ENCODE results near the gene DGKE. TPM values are rescaled to one million over a fixed set of nuclear protein-coding genes. Genes with fewer than 3 reads are reported as not detected.
A peak's percentile ranks its signal among the peaks of the same experiment; 100 is the strongest.

Gene DGKE
- total and polyA plus RNA-seq, 2 of the 13 experiments (the other 11 are each of a cell fraction or from before 2014, with no cell fraction given): 3.2 to 5.3 TPM

- TF ChIP-seq REST (IDR thresholded peaks at IDR 0.05; ENCODE audit: borderline replicate concordance in 1 of 2, low read depth in 1 of 2, low read length in 2 of 2): no peak
- TF ChIP-seq RBM22 (optimal IDR thresholded peaks at IDR 0.05; ENCODE audit: low read length): no peak
- no peak for TF ChIP-seq NCOA1 (CRISPR knock-in tag; IDR thresholded peaks at IDR 0.05)
- TF ChIP-seq ZNF121 (CRISPR knock-in tag; IDR thresholded peaks at IDR 0.05): no peak
- TF ChIP-seq TBX2 (CRISPR knock-in tag; IDR thresholded peaks at IDR 0.05; ENCODE audit: borderline replicate concordance): peak; percentile 61
- no peak for TF ChIP-seq ZNF18 (CRISPR knock-in tag; IDR thresholded peaks at IDR 0.05; ENCODE audit: insufficient replicate concordance)
- TF ChIP-seq ZSCAN25 (CRISPR knock-in tag; IDR thresholded peaks at IDR 0.05): peak; percentile 95
- no peak for TF ChIP-seq SNAPC2 (CRISPR knock-in tag; IDR thresholded peaks at IDR 0.05)
- TF ChIP-seq LRRFIP1 (CRISPR knock-in tag; conservative IDR thresholded peaks at IDR 0.05): no peak
- TF ChIP-seq ZNF280B (CRISPR knock-in tag; IDR thresholded peaks at IDR 0.05; ENCODE audit: borderline replicate concordance): no peak
- TF ChIP-seq HNRNPUL1 (IDR thresholded peaks at IDR 0.05; ENCODE audit: low read depth, low read length): no peak
- TF ChIP-seq PLSCR1 (CRISPR knock-in tag; IDR thresholded peaks at IDR 0.05; ENCODE audit: borderline replicate concordance): 0 out of 2 replicates have a peak, but pooled peaks have one; percentile 25
- TF ChIP-seq MTERF4 (CRISPR knock-in tag; IDR thresholded peaks at IDR 0.05): peak; percentile 37; the same call in 1 of the 2 replicates
- no peak for TF ChIP-seq ZNF230 (CRISPR knock-in tag; IDR thresholded peaks at IDR 0.05)
- TF ChIP-seq ZNF44 (CRISPR knock-in tag; IDR thresholded peaks at IDR 0.05): no peak
Observed at GRCh38 chr17:56833809-56834379, at the start of gene DGKE, which contains the start of gene C17orf67 (continued).

Measured in HepG2 (cell line).